GM18909 (cell line): ENCODE data around the gene AHNAK.

ENCODE experiments used
- ATAC-seq: cut with Tn5 transposase; IDR thresholded peaks from one replicate; pipeline ENCODE4 v1.9.1; 2021; ENCODE audit warnings: mild to moderate bottlenecking; ENCODE audit not compliant: unreplicated experiment, poor library complexity

Gene AHNAK

DNA sequence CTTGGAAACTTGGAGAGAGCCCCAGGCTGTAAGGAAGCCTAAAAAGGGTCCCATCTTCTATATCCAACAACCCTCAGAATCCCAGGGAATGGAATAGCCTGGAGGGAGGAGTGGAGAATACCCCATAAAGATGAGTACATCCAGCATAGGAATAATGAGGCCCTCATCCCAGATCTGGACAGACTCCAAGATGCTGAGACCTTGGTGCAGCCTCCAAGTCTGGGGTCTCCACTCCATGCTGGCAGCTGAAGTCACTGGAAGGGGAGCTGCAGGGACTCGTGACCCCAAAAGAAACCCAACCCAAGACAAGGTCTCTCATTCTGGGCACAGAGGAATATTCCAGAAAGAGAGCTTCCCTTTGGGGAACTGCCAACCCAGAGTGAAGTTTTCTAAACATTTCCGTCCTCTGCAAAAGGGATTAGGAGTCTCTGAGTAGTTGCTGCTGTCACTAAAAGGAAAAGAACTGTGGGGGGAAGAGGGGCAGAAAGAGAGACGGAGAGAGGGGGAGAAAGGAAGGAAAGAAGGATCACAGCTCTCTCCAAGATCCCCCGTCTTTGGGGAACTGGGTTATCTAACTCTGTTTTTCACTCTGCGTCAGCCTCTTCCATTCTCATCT, 127.2 kb downstream of the AHNAK start:
- no peak for ATAC-seq

DNA sequence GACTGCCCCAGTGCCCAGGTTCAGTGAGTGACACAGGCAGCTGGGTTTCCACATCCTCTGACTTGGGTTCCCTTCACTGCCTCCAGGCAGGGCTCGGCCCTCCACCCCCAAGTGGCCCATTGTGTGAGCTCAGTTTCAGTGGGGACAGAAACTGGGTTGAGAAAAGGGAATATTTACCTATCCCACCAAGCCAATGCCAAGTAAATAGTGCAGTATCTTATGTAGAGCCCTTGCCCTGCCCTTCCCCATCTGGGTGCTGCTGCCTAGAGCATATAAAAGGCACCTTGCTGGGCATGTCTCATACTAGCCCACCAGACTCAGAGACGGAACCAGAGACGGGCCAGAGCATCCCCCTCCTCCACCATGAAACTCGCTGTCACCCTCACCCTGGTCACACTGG, 127.9 kb downstream of the AHNAK start, which contains the start of gene SCGB1A1:
Gene SCGB1A1 (plus strand): TSS at position 301 of the 400 bp plus-strand sequence. CDS start 63 bp downstream, at position 364.
- no peak for ATAC-seq

DNA sequence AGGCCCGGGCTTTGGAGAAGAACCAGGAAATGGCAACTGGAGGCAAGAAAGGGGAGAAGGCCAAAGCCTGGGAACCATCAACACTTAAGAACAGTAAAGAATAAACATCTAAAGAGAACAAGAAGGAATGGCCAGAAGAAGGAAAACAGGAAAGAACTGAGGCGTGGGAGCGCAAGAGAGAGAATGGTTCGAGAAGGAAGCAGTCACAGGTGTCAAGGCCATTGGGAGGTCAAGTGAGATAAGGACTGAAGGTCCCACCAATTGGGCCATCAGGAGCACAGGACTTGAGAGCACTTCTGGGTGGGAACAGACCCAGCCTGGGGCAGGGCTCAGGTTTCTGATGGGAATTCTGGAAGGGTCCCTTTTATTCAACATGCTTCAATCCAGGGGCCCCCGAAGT, 128.5 kb downstream of the AHNAK start:
- no peak for ATAC-seq

DNA sequence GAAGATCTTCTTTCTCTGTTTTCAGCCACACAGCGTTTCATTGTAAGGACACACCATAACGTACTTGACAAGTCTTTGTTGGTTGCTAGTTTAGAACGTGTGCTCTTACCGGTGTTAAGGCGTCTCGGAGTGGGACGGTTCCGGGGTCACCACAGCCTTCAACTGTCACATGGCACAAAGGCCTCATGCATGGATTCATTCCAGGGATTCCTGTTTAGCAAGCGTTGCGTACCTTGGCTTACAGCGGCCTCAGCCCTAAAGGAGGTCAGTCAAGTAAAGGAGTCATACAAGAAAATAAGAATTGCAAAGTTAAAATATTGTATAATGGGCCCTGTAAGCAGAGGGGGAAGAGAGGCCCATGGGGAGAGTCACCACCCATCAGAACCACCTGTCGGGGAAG, 130.0 kb downstream of the AHNAK start:
- ATAC-seq = no peak

DNA sequence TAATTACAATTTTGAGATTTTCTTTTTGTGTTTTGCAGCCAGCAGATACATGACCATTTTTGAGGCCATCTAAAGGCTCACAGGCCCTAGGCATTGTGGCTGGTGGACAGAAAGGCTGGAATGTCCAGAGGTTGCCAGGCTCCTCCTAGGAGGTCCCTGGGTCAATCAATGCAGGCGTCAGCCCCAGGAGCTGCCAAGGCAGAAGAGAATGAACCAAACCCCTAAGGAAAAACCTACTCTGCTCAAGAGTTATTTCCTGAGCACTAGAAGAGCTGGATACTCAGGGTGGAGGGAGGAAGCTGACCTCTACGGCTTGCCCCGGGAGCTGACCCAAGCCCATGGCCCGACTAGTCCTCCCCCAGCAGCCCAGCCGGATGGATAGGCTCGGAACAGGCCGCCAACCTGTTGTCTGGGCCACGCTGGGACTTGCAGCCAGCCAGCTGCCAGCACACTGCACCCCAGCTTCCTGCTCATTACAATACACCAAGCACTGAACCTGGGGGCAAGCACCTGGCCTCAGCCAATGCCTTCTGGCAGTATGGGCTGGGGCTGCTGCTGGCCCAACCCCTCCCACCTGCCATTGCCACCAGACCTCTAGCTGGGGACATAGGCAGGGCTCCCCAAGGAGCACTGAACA, 133.4 kb downstream of the AHNAK start:
- ATAC-seq = no peak

DNA sequence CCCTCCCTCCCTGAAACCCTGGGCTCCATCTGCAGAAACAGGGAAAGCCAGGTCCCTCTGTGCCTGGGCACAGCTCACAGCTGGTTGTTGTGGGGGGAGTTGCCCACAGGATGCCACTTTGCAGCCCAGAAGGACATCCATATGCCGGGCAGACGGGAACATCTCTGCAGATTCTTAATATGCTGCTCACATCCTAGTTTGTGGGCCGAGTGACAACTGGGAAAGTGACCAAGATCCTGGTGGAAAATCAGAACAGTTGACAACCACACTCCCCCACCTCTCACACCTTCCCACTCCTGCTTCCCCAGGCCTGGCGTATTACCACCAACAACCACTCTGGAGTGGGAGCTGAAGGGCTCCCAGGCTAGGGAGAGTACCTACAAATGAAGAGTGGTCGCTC, 135.1 kb downstream of the AHNAK start:
- ATAC-seq = no peak

DNA sequence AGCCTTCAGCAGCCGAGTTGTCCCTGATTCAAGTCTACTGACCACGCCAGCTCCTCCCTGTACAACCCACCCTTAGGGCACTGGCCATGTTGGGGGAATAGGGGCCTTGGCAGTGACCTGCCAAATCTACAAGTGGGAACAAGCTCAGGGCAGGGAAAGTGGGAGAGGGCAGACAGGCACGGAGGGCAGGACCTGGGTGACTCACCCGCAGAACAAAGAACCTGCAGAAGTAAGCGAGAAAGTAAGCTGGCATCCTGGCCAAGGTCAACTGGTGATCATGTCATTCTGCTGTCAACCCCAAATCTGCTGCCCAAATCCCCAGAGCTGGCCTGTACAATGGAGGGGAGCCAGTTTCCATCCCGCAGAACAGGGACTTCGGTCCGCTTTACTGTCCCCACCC, 135.6 kb downstream of the AHNAK start:
- no peak for ATAC-seq

DNA sequence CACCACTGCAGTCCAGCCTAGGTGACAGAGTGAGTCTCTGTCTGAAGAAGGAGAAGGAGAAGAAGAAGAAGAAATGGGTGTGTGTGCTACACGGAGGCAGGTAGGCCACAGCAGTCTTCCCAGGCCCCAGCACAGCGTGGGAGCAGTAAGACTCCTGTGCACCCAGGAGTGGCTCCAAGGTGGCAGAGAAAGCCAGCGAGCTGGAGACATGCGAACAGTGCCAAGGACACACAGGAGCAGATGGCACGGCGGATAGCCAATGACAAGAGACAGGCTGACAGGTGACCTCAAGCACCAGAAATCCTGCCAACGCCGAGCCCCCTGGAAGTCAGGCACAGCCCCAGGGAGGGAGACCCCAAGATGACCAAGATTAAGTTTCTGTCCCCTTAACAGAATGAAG, 136.8 kb downstream of the AHNAK start:
- ATAC-seq = no peak

DNA sequence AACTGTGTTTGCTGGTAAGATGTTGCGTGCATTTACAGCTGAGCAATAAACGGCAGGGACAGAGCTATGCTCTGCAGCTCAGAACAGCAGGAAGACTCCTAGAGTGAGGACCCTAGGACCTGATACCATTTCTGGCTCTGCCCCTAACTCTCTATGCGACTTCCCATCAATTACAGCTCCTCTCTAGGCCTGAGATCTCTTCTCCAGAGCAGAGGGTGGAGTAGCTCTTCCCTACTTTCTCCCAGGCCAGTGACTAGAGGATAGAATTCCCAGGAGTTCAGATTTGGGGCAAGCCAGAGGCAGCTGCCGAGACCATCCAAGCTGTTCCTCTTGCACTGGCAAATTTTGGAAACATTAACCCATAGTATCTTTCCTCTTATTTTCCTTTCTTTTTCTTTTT, 140.6 kb downstream of the AHNAK start:
- no peak for ATAC-seq

DNA sequence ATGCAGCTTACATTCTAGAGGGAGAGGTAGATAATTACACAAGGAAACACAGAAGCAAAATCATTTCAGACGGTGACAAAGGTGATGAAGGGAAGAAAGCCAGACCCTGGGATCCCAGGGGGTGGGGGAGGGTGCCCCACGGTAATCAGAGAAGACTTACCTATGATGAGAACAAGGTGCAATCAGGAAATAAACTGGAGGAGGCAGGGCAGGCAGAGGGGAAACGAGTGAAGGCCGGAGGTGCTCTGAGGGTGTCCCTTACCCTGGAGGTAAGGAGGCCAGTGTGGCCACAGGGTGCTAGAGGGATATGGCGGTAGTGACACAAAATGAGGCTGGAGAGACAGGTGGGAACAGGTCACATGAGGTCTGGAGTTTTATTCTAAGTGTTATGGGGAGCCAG, 141.7 kb downstream of the AHNAK start:
- no peak for ATAC-seq

DNA sequence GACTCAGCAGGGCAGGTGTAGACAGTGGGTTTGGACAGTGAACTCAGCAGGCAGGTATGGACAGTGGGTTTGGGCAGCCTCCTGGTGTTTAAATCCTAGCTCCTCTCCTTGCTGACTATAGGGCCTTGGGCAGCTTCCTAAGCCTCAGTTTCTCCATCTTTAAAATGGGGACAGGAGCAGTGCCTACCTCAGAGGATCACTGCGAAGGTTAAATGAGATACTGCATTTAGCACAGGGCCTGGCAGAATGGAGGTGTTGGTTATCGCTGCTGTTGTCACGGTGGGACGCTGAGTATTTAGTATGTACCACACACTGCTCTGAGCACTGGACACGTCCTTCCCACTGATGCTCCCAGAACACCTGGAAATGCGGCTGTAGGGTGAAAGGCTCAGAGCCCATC, 142.2 kb downstream of the AHNAK start:
- no peak for ATAC-seq

DNA sequence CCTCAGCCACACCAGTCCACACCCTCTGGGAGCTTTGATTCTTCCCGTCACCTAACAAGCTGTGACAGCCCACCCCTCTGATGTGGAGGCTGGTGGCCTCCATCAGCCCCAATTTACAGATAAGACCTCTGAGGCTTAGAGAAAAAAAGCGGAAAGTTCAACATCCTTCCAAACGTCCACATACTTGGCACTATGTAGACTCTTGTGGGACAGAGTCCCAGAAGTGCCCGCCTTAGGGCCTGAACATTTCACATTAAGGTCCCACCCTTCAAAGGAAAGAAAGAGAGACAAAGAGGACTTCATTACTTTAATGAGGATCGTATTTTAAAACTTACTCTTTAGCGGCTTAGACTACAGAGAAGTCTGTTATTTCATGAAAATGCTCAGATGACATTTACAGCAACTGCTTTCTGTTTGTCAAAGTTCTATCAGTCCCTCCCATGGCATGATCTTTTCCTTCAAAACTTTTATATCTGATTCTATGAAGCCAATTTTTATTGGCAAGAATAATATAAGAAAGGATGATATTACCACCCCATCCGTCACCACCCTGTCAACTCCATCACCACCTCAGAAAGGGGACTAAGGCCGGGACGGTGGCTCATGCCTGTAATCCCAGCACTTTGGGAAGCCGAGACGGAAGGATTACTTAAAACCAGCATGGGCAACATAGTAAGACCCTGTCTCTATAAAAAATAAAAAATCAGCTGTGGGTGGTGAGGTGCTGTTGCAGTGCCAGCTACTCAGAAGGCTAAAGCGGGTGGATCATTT, 143.5 kb downstream of the AHNAK start:
- ATAC-seq = no peak

DNA sequence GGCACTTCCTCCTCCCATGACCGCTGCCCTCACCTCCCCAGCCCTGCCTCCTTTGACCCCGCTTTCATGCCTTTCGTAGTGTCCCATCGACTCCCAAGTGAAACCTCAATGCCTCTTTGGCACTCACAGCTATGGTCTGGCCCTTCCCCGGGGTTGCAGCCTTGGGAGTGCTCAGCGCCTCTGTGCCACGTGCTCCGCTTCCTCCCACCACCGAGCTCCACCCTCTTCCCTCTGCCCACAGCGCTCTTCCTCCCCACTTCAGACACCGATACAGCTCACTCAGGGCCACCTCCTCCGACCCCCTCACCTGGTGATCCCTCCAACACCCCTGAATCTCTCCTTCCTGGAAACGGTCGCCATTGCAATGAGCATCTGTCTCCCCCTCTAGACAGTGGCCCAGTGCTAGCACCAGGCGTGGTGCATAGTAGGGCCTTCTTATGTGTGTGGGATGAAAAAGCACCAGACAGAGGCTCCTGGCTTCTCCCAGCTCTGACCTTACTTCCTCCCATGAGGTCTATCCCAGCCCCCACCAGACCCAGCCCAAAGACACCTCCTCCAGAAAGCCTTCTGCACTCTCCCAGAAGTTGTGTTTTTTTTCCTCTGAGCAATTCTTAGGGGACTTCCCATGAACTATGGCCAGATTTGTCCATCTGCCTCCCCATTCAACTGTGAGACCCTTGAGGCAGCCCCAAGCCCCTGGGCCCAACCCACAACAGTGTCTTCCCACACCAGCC, 144.2 kb downstream of the AHNAK start:
- ATAC-seq = no peak

DNA sequence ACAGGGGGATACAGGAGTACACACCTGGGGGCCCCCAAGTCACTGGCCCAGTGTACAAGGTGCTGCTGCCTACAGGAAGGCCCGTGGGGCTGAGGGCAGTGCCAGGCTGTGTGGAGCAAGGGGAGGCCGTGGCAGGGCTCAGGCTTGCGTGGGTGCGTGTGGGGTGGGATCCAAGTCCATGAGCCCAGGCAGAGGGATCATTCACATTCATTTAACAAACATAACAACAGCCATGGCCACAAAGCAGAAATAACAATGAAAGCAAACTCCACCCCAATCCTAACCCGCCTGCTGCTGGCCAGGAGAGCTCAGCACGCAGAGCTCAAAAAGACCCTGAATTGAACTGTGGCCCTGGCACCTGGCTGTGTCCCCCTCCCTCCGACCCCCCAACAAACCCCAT, 144.8 kb downstream of the AHNAK start:
- no peak for ATAC-seq

DNA sequence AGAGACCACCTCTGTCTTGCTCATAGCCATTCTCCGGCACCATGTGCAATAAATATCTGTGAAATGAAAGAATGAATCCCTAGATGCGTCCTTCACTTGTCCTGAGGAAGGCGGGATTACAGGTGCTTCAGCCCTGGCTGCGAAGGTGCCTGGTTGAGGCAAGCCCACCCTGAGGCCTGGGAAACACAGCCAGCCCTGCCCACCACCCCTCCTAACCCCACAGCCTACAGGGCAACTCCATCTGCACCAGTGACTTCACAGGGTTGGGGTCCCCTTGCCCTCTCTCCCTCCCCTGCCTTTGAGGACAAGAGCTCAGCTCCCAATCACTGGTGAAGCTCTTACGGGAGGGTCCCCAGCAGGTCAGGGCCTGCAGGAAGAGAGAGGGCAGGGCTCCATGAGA, 145.2 kb downstream of the AHNAK start:
- ATAC-seq = no peak

DNA sequence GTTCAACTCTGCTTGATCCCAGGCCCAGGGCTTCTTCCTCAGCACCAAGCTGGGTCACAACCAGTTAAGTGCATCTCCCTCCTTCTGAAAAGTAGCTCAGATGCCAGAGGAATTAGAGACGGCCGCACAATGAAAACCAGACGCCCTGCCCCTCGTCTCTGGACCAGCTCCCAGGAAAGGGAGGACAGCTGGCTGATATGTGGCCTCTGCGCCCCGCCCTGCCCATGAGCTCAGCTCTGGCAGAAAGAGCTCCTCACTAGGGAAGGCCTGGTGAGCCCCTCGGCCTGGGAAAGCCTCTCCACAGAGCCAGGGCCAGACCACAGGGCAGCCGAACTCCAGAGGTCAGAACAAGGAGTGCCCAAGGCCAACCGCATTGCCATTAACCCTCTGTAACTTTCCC, 145.8 kb downstream of the AHNAK start:
- no peak for ATAC-seq

DNA sequence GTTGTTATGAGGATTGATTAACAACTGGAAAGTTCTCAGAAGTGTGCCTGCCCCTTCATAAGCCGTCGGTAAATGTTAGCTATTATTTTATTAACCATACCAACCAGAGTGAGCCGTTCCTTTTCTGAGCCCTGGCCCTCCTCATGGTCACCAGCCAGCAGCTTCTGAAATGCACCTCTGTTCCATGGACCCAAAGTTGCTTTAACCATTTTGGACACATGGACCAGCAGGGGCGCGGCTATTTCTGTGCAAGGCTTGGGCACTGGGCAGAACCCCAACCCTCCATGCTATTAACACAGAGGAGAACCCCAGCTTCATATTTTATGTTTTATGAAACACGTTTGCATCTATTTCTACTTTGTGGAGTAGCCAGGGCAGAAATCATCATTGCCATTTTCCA, 146.3 kb downstream of the AHNAK start:
- ATAC-seq = no peak

DNA sequence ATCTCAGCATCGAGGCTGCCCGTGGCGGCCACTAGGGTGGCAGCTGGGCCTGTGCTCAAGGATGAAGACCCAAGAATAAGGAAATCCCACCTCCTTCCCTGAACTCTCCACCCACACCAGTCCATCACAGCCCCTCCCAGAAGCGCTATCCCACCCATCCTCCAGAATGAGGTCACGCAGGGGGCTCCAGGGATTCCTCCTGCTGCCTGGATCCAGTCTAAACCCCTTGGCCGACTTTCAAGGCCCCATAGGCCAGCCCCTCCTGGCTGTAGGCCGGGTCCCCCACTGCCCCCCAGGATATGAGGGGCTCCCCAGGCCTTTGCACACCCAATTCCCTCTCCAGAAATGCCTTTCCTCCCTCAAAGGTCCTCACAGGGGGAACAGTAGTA, 146.7 kb downstream of the AHNAK start:
- no peak for ATAC-seq

DNA sequence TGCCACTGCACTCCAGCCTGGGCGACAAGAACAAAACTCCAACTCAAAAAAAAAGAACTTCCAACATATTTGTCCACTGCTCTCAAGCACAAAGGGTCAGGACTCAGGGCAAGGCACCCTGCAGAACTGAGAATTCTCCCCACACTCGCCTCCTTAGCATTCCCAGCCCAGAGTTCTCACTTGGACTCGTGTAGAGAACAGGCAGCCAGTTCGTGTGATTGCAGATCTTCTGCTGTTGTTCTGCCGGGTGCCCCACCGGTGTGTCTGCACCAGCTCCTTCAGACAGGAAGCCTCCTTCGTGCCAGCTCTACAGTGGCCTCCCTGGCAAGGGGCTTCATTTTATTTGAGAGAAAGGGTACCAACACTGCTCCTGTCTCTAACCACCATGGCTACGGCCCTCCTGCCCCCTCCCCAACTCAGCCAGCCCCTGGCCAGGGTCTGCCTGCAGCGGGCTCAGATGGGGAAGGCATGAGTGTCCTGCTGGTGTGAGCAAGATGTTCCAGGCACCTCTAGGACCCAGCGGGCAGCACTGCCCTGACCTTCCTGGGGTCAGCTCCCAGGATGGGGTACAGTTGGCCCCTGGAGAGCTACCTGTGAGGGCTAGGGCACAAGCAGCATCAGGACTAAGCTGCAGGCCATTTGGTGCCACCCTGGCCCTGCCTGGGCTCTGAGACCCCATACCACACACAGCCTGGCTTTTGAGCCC, 147.3 kb downstream of the AHNAK start:
- no peak for ATAC-seq
